Measurements from ENCODE around the gene MOG. TPM values are rescaled to one million over a fixed set of nuclear protein-coding genes. Genes with fewer than 3 reads are reported as not detected.

Gene MOG
- total and polyA plus RNA-seq, 4 donors: 22.6 to 225 (median 153) TPM

- Histone ChIP-seq H3K36me3 (ENCODE audit: control insufficient read depth, insufficient read depth, low read length) (no peaks in the 10 kb centered on the region), H3K27me3 (ENCODE audit: control insufficient read depth, insufficient read depth, low read length) (no peaks in the 10 kb centered on the region), H3K27ac (ENCODE audit: low read depth, low read length) (no peak overlapping the region), H3K4me3 (ENCODE audit: low read depth, low read length) (no peak overlapping the region), H3K4me1 (ENCODE audit: control insufficient read depth, insufficient read depth, low read length) (no peaks in the 10 kb centered on the region), H3K9me3 (ENCODE audit: control insufficient read depth, insufficient read depth, low read length) (no peaks in the 10 kb centered on the region)
- no peak for DNase-seq (ENCODE audit: low read depth in 4 of 6, low spot score in 6 of 6)
- 62% methylated on average over 10 of the region's 15 CpGs for WGBS (ENCODE audit: insufficient coverage)
These were observed 28.9 kb downstream of the MOG start for GRCh38 chr6:29685718-29686326.

- peaks cover 4% of the 10 kb centered on the region for H3K9me3 ChIP-seq (ENCODE audit: control insufficient read depth, insufficient read depth, low read length)
- no peak overlapping the region for H3K4me3 ChIP-seq (ENCODE audit: low read depth, low read length)
- no peaks in the 10 kb centered on the region for H3K4me1 ChIP-seq (ENCODE audit: control insufficient read depth, insufficient read depth, low read length)
- no peak overlapping the region for H3K27ac ChIP-seq (ENCODE audit: low read depth, low read length)
- H3K27me3 ChIP-seq (ENCODE audit: control insufficient read depth, insufficient read depth, low read length): no peaks in the 10 kb centered on the region
- no peaks in the 10 kb centered on the region for H3K36me3 ChIP-seq (ENCODE audit: control insufficient read depth, insufficient read depth, low read length)
- 60% methylated on average over 3 of the region's 3 CpGs for WGBS (ENCODE audit: insufficient coverage)
- no peak for DNase-seq (ENCODE audit: low read depth in 4 of 6, low spot score in 6 of 6)
These were observed 37.7 kb downstream of the MOG start for GRCh38 chr6:29694637-29695036.

DNA sequence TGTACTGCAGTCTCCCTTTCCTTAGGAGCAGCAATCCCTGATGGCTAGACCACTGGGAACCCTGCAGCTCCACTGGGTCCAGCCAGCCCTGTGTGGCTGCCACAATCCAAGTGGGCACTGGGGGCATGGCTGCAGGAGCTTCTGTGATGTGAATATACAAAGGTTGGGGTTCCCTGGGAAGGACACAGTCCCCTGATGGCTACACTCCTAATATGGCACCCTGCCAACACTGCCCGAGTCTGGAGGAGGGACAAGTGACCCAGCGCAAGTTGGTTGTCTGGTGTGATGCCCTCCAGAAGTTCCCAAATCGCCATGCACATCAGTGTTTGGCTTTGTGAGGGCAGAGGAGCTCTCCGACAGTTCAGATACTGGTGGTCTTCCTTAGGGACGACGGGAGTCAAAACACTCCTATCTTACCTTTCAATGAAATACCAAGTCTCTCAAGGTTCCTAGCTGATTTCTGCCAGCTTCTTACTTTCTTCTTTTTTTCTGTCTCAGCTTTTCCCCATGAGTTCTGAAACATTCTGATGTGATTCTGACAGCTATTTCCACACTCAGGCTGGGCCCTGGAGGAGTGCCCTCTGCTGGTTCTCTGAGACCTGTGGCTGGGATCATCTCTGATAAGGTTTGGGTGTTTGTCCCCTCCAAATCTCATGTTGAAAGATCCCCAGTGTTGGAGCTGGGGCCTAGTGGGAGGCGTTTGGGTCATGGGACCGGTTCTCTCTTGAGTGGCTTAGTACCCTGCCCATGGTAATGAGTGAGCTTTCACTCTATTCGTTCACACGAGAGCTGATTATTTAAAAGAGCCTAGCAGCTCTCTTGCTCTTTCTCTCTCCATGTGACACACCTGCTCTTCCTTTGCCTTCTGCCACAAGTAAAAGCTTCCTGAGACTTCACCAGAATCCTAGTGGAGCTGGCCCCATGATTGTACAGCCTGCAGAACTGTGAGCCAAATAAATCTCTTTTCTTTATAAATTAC, 39.5 kb downstream of the MOG start:
- no peaks in the 10 kb centered on the region for H3K27me3 ChIP-seq (ENCODE audit: control insufficient read depth, insufficient read depth, low read length)
- no peak for DNase-seq (ENCODE audit: low read depth in 4 of 6, low spot score in 6 of 6)

GRCh38 chr6:29702519-29703103, 45.7 kb downstream of the MOG start:
- Histone ChIP-seq H3K27me3 (ENCODE audit: control insufficient read depth, insufficient read depth, low read length) (peaks cover 10% of the 10 kb centered on the region), H3K27ac (ENCODE audit: low read depth, low read length) (no peak overlapping the region), H3K4me1 (ENCODE audit: control insufficient read depth, insufficient read depth, low read length) (no peaks in the 10 kb centered on the region), H3K4me3 (ENCODE audit: low read depth, low read length) (no peak overlapping the region), H3K9me3 (ENCODE audit: control insufficient read depth, insufficient read depth, low read length) (no peaks in the 10 kb centered on the region), H3K36me3 (ENCODE audit: control insufficient read depth, insufficient read depth, low read length) (no peaks in the 10 kb centered on the region)
- 29% methylated on average over 17 of the region's 17 CpGs for WGBS (ENCODE audit: insufficient coverage)
- peak in 2 of 6 donors; percentile 3 to 49 for DNase-seq (ENCODE audit: low read depth in 4 of 6, low spot score in 6 of 6)

More for the DNA sequence above, 39.5 kb downstream of the MOG start:
- Histone ChIP-seq H3K36me3 (ENCODE audit: control insufficient read depth, insufficient read depth, low read length) (no peaks in the 10 kb centered on the region), H3K9me3 (ENCODE audit: control insufficient read depth, insufficient read depth, low read length) (peaks cover 4% of the 10 kb centered on the region), H3K4me1 (ENCODE audit: control insufficient read depth, insufficient read depth, low read length) (no peaks in the 10 kb centered on the region), H3K27ac (ENCODE audit: low read depth, low read length) (no peak overlapping the region), H3K4me3 (ENCODE audit: low read depth, low read length) (no peak overlapping the region)
- 80% methylated on average over 8 of the region's 10 CpGs for WGBS (ENCODE audit: insufficient coverage)

GRCh38 chr6:29705389-29706231, 48.7 kb downstream of the MOG start:
- Histone ChIP-seq H3K27me3 (ENCODE audit: control insufficient read depth, insufficient read depth, low read length) (peaks cover 10% of the 10 kb centered on the region), H3K9me3 (ENCODE audit: control insufficient read depth, insufficient read depth, low read length) (no peaks in the 10 kb centered on the region), H3K4me3 (ENCODE audit: low read depth, low read length) (no peak overlapping the region), H3K4me1 (ENCODE audit: control insufficient read depth, insufficient read depth, low read length) (no peaks in the 10 kb centered on the region), H3K27ac (ENCODE audit: low read depth, low read length) (no peak overlapping the region), H3K36me3 (ENCODE audit: control insufficient read depth, insufficient read depth, low read length) (no peaks in the 10 kb centered on the region)
- 50% methylated on average over 5 of the region's 10 CpGs for WGBS (ENCODE audit: insufficient coverage)
- DNase-seq (ENCODE audit: low read depth in 4 of 6, low spot score in 6 of 6): peak; percentile 32 to 94 (median 53)

DNA sequence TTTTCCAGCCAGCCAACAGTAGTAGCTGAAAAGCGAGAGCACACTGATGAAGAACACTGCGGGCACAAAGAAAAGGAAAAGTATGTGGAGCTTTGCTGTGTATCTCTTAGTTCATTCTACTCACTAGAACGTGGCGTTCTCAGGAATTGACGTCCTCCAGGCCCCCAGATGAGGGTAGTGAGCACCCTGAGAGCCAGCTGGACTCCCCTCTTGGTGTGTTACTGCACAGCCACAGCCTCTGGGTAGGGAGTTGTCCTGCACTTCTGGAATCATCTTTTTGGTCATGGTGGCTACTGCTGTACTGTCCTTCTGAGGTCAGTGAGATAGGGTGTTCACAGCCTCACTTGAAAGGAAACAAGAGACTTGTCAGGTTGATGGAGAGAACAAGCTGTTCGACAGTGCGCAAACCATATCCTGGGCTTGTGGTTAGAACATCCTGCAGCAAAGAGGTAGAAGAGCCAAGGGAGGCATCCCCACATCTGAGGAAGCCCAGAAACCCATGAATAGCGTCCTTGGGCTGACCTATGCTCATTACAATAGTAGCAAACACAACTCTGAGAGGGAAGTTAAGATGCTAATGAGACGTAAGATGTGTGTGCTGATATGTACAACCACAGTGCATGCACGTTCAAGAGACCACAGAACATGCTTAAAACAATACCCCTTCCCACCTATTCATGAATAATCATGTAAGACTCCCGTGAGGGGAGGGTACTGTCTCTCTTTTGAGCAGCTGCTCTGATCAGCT, 51.7 kb downstream of the MOG start:
- Histone ChIP-seq H3K27ac (ENCODE audit: low read depth, low read length) (no peak overlapping the region), H3K36me3 (ENCODE audit: control insufficient read depth, insufficient read depth, low read length) (no peaks in the 10 kb centered on the region), H3K4me3 (ENCODE audit: low read depth, low read length) (no peak overlapping the region), H3K27me3 (ENCODE audit: control insufficient read depth, insufficient read depth, low read length) (peaks cover 6% of the 10 kb centered on the region), H3K9me3 (ENCODE audit: control insufficient read depth, insufficient read depth, low read length) (no peaks in the 10 kb centered on the region), H3K4me1 (ENCODE audit: control insufficient read depth, insufficient read depth, low read length) (no peaks in the 10 kb centered on the region)
- no peak for DNase-seq (ENCODE audit: low read depth in 4 of 6, low spot score in 6 of 6)
- WGBS (ENCODE audit: insufficient coverage): 51% methylated on average over 2 of the region's 11 CpGs

GRCh38 chr6:29709188-29709587, 52.3 kb downstream of the MOG start:
- H3K27ac ChIP-seq (ENCODE audit: low read depth, low read length): no peak overlapping the region
- H3K27me3 ChIP-seq (ENCODE audit: control insufficient read depth, insufficient read depth, low read length): peaks cover 6% of the 10 kb centered on the region
- no peak for DNase-seq (ENCODE audit: low read depth in 4 of 6, low spot score in 6 of 6)
- H3K4me3 ChIP-seq (ENCODE audit: low read depth, low read length): no peak overlapping the region
- no peaks in the 10 kb centered on the region for H3K36me3 ChIP-seq (ENCODE audit: control insufficient read depth, insufficient read depth, low read length)
- no peaks in the 10 kb centered on the region for H3K9me3 ChIP-seq (ENCODE audit: control insufficient read depth, insufficient read depth, low read length)
- 55% methylated on average over 4 of the region's 4 CpGs for WGBS (ENCODE audit: insufficient coverage)
- H3K4me1 ChIP-seq (ENCODE audit: control insufficient read depth, insufficient read depth, low read length): no peaks in the 10 kb centered on the region

DNA sequence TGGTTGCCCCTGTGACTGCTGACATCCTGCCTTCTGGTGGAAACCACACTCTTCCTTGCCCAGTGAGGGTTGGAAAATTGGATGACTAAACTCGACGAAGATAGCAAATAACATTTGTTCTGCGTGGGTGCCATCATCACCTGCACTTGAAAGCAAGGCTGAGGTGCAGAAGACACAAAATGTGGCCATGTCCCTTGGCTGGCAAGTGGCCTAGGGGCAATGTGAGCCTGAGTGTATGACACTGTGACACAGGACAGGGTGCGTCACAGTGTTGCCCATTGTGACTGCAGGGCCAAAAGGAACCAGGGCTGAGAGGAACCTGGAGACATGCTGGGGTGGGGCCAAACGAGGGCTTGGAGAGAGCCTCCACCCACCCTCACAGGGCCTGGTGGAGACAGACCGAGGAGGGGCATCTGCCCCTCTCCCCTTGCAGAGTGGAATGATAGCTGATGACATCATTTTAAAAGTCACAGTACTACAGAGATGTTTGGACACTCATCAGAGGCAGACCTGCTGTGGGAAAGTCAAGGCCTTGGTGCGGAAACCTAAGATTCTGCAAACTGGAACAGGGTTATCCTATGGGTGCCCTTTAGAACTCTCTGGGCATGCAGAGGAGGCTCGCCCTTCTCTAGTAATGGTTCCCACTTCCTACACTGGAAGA, 53.5 kb downstream of the MOG start:
- no peaks in the 10 kb centered on the region for H3K9me3 ChIP-seq (ENCODE audit: control insufficient read depth, insufficient read depth, low read length)
- WGBS (ENCODE audit: insufficient coverage): 81% methylated on average over 7 of the region's 8 CpGs
- no peaks in the 10 kb centered on the region for H3K4me1 ChIP-seq (ENCODE audit: control insufficient read depth, insufficient read depth, low read length)
- no peaks in the 10 kb centered on the region for H3K36me3 ChIP-seq (ENCODE audit: control insufficient read depth, insufficient read depth, low read length)
- H3K27ac ChIP-seq (ENCODE audit: low read depth, low read length): no peak overlapping the region
- H3K27me3 ChIP-seq (ENCODE audit: control insufficient read depth, insufficient read depth, low read length): peaks cover 4% of the 10 kb centered on the region
- no peak for DNase-seq (ENCODE audit: low read depth in 4 of 6, low spot score in 6 of 6)
- H3K4me3 ChIP-seq (ENCODE audit: low read depth, low read length): no peak overlapping the region
